ENCODE measurements around the gene MAGI1. TPM values are rescaled to one million over a fixed set of nuclear protein-coding genes. Genes with fewer than 3 reads are reported as not detected.

Gene MAGI1
- total RNA-seq, 1 experiment from 2014 or later = 38.6 TPM

GRCh38 chr3:65811086-65811761 lies 227.5 kb downstream of the MAGI1 start:
- ChIA-PET POLR2A (no interaction called here), CTCF (no interaction called here), RAD21 (ENCODE audit: low non-redundant PET in 1 of 2, low total read pairs in 2 of 2, uncharacterized antibody in 2 of 2, unreplicated experiment in 2 of 2) (no interaction called here)
- DNase-seq (ENCODE audit: low read depth, low spot score) (no peak), ATAC-seq (no peak)
- no peak overlapping the region for H2AFZ ChIP-seq (ENCODE audit: low read depth, low read length, poor library complexity, severe bottlenecking)
- H3K9me3 ChIP-seq (ENCODE audit: control insufficient read depth in 1 of 2, insufficient read depth in 1 of 2, low read depth in 1 of 2, low read length in 2 of 2) = no peaks in the 10 kb centered on the region
- H3K27ac ChIP-seq (ENCODE audit: low read depth, low read length) = no peak overlapping the region
- H3K9ac ChIP-seq (ENCODE audit: low read length) = no peak overlapping the region
- H3K27me3 ChIP-seq (ENCODE audit: insufficient read depth, low read length) = no peaks in the 10 kb centered on the region
- H4K20me1 ChIP-seq (ENCODE audit: insufficient read depth) = no peaks in the 10 kb centered on the region
- no TSS peak for BruUV-seq (replicated peaks)
- H3K9me2 ChIP-seq (ENCODE audit: insufficient read depth) = no peaks in the 10 kb centered on the region
- intact Hi-C loops (cut with micrococcal nuclease) = no loop called here
- no peaks in the 10 kb centered on the region for H3K36me3 ChIP-seq (ENCODE audit: control insufficient read depth in 1 of 2, insufficient read depth in 2 of 2, low read length in 2 of 2)
- H3K4me2 ChIP-seq (ENCODE audit: low read length) = no peak overlapping the region
- H3K4me1 ChIP-seq (ENCODE audit: control insufficient read depth in 1 of 2, insufficient read depth in 2 of 2, low read length in 2 of 2) = no peaks in the 10 kb centered on the region
- no peaks in the 10 kb centered on the region for H3K79me2 ChIP-seq (ENCODE audit: insufficient read depth, low read length)
- no peak for TF ChIP-seq MAX (IDR thresholded peaks at IDR 0.05)
- TF ChIP-seq SIN3A (IDR thresholded peaks at IDR 0.05; ENCODE audit: low read depth) = no peak
- TF ChIP-seq REST (IDR thresholded peaks at IDR 0.05; ENCODE audit: low read depth) = no peak
- no peak for TF ChIP-seq EGR1 (IDR thresholded peaks at IDR 0.05; ENCODE audit: low read depth)
- TF ChIP-seq SP1 (IDR thresholded peaks at IDR 0.05; ENCODE audit: low read depth) = no peak
- TF ChIP-seq, protein P1, sequence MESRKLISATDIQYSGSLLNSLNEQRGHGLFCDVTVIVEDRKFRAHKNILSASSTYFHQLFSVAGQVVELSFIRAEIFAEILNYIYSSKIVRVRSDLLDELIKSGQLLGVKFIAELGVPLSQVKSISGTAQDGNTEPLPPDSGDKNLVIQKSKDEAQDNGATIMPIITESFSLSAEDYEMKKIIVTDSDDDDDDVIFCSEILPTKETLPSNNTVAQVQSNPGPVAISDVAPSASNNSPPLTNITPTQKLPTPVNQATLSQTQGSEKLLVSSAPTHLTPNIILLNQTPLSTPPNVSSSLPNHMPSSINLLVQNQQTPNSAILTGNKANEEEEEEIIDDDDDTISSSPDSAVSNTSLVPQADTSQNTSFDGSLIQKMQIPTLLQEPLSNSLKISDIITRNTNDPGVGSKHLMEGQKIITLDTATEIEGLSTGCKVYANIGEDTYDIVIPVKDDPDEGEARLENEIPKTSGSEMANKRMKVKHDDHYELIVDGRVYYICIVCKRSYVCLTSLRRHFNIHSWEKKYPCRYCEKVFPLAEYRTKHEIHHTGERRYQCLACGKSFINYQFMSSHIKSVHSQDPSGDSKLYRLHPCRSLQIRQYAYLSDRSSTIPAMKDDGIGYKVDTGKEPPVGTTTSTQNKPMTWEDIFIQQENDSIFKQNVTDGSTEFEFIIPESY (IDR thresholded peaks at IDR 0.05; ENCODE audit: extremely low read depth, insufficient replicate concordance, low read length) = no peak
- TF ChIP-seq EZH2 (IDR thresholded peaks at IDR 0.05) = no peak
- no peak for TF ChIP-seq ELF1 (IDR thresholded peaks at IDR 0.05; ENCODE audit: borderline replicate concordance, low read depth)
- no peak for TF ChIP-seq POLR2A (IDR thresholded peaks at IDR 0.05; ENCODE audit: borderline replicate concordance, extremely low read depth, insufficient read depth, insufficient read length)
- TF ChIP-seq CEBPB (IDR thresholded peaks at IDR 0.05; ENCODE audit: low read depth) = no peak
- TF ChIP-seq YY1 (IDR thresholded peaks at IDR 0.05; ENCODE audit: extremely low read depth, insufficient replicate concordance, low read depth, low read length) = no peak
- no peak for TF ChIP-seq ZNF274 (IDR thresholded peaks at IDR 0.05; ENCODE audit: low read depth, low read length)
- TF ChIP-seq FOSL1 (IDR thresholded peaks at IDR 0.05; ENCODE audit: low read depth) = no peak
- TF ChIP-seq CTCF (IDR thresholded peaks at IDR 0.05 in 2 of 3, conservative IDR thresholded peaks at IDR 0.05 in 1 of 3; ENCODE audit: borderline replicate concordance in 1 of 3, insufficient read depth in 1 of 3, low read depth in 2 of 3, low read length in 2 of 3) = no peak
- no peak for TF ChIP-seq ZFX (IDR thresholded peaks at IDR 0.05)
- TF ChIP-seq CBX3 (IDR thresholded peaks at IDR 0.05; ENCODE audit: low read depth) = no peak
- no peak overlapping the region for H3K4me3 ChIP-seq (replicated peaks in 1 of 2; ENCODE audit: low read depth in 1 of 2, low read length in 2 of 2)
